GM18517 (cell line): ENCODE data around the gene STRA8.

Experiments
- ATAC-seq: cut with Tn5 transposase; IDR thresholded peaks from one replicate; pipeline ENCODE4 v1.9.1; 2021; ENCODE audit warnings: mild to moderate bottlenecking, moderate library complexity; ENCODE audit not compliant: unreplicated experiment

Gene STRA8

DNA sequence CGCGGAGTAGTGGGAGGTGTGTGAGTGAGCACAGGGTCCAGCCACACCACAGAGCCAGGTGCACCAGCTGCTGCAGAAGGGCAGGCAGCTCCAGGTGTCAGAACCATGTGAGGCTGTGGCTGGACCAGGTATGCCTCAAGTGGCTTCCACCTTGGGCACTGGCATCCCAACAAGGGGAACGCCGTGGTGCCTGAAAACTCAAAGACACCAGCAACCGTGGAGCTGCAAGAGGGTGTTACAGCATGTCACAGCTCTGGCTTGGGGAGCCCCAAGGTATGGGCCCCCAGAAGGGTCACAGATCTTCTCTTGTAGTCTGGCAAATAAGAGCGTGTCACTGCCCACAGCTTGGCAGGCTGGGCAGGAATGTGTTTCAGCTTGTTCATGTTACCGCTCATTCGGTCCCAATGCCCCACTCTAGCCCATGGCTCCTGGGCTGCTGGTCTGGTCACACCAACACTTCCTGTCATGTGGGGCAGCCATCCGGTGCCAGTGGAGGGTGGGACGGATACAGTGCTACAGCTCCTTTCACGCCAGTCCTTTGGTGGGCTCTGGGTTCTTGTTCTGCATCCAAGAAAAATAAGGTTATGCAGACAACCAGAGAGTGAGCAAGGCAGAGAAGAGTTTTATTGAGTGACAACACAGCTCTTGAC, 29.8 kb downstream of the STRA8 start:
- no peak for ATAC-seq

DNA sequence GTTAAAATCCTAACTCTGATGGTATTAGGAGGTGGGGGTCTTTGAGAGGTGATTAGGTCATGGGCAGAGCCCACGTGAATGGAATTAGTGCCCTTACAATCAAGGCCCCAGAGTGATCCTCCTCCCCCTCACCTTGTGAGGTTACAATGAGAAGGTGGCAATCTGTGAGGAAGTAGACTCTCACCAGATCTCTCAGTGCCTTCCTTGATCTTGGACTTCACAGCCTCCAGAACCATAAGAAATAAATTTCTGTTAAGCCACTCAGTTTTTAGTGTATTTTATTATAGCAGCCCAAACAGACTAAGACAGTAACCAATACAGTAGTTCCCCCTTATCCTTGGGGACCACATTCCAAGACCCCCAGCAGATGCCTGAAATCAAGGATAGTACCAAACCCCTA, 32.0 kb downstream of the STRA8 start:
- no peak for ATAC-seq

DNA sequence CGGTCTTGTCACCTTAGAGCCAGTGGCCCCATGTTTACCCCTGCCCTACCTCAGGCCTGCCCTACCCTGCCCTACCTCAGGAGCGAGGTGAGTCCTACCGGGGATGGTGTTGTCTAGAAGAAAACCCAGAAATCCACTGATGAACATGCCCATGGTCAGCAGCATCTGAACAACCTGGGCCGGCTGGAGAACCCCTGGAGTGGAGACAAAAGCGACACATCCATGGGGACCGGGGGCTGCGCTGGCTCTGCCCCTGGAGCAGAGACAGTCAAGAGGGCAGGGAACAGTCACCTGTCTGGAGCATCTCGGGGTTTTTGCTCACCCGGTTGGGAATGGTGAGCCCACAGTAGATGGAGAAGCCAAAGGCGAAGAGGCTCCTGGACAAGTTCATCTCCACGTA, 36.3 kb downstream of the STRA8 start:
- no peak for ATAC-seq

DNA sequence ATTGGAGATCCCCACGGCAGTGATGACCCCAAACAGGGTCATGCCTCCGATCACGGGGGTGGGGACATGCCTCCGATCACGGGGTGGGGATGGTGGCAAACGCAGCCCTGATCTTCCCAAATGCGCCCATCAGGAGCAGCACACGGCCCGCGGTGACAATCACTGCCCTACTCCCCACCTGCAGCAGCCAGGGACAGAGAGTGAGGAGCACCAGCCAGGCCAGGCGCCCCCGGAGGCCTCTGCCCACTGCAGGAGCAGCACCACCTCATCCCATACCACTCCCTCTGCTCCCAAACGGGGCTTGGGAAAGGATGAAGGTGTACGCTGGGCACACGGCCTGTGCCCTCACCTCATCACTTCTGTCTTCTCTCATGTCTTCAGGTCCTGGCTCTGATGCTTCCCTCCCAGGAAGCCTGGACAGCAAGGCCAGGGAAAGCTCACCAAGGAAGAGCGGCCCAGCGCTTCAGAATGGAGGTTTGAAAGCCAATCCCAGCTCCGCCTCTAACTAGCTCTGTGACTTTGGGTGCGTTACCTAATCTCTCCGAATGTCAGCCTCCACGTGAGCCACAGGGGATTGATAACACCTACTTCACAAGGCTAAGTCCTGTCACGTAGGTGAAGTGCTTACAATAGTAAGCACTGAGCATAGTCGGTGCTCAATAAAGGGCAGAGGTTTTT, 37.1 kb downstream of the STRA8 start:
- no peak for ATAC-seq

DNA sequence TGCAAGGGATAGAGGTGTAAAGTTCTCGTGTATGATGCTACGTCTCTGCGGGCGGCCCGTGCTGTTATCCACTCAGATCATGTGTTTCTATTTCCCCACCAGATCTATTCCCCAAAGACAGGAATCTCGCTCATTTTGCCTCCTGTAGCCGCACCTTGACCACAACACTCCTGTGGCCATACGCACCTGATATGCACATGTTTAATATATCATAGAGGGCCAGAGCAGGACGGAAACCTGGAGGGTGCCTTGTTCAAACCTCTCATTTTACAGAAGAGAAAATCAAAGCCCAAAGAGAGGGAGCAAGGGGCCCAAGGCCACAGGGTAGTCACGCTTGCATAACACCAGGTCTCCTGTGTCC, 37.6 kb downstream of the STRA8 start:
- no peak for ATAC-seq

DNA sequence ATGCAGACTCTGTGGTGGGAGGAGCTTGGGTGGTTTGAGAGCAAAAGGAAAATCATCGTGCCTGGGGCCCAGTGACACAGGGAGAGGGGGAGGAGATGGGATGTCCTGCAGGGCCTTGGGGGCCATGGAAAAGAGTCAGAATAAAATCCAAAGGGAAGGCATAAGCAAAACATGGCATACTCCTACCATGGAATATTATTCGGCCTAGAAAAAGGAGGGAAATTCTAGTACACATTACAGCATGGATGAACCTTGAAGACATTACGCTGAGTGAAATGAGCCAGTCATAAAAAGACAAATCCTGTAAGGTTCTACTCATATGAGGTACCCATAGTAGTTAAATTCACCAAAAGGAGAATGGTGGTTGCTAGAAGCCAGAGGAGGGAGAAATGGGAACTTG, 38.7 kb downstream of the STRA8 start:
- ATAC-seq, result no peak

DNA sequence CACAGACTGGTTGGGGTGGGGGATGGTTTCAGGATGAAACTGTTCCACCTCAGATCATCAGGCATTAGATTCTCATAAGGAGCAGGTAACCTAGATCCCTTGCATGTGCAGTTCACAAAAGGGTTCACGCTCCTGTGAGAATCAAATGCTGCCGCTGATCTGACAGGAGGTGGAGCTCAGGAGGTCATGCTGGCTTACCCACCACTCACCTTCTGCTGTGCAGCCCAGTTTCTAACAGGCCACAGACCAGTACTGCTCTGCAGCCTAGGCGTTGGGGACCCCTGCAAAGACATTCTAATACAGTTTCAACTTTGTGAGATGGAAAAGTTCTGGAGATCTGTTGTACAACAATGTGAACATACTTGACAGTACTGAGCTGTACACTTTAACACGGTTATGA, 39.9 kb downstream of the STRA8 start:
- no peak for ATAC-seq

DNA sequence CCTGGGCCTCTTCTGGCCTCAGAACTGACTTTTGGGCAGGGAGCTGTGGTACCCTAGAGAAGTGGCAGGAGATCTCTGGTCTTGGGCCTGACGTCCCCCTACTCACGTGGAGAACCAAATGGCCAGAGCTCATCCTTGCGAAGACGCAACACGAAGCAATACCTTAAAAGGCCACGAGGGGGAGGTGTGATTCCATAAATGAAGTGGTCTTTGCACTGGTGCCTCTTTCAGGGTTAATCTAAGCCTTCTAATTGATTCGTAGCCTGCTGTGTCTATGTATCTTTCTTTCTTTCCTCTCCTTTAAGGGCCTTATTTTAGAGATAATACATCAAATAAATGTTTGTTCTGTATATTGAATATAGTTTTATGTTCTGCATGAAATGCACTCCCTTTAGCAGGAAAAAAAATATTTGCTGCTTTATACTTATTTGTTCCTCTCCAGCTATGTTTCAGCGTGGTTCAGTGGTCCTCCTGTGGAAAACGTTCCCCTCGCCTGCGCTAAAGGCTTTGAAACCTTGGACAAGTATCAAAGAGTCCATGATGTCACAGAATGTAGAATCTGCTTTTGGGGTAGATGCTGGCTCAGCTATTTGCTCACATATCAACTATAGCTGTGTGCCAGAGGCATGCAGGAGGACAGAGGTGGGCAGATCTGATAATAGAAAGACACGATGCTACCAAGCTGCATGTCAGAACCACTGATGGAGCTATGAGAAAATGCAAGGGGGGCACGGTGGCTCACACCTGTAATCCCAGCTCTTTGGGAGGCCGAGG, 41.0 kb downstream of the STRA8 start:
- peak; percentile 80 for ATAC-seq

DNA sequence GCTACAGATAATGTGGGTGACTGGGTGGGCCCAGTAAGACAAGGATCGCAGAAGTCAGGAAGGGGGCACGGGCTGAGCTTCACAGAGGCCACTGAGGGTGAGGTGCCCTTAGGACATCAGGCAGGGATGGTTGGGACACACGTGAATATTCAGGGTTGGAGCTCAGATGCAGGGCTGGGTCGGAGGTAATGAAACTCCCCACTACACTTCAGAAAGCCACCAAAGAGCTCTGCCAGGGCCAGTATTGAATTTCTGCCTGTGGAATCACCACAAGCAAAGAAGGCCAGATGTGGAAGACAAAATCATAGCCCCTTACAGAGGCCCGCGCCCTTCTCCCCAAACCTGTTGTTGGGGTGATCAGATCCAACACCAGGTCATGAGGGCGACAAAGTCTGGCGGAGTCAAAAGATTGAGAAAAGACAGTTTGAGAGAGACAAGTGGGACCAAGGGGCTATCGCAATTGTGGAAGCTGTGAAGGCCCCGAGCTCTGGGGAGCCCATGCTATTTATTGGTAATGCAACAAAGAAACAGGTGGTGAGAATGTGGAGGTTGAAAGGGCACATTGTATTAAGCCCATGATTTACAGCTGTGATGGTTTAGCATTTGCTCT, 42.4 kb downstream of the STRA8 start:
- ATAC-seq, result no peak

DNA sequence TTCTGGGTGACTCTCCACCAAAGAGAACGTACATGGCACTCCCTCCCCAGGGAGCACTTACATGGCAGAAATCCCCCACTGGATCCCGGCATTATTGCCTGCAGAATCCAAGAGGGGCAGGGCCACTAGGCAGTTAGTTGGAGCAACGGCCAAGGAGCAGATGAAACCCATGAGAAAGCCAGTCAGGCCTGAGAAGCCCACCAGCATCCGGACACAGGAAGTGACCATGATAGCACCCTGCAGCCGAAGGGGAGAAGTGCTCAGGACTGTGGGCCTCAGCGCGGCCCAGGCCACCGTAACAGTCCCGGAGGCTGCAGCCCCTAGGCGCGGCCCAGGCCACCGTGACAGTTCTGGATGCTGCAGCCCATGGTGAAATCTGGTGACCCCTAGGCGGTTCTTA, 43.5 kb downstream of the STRA8 start:
- ATAC-seq, result no peak

DNA sequence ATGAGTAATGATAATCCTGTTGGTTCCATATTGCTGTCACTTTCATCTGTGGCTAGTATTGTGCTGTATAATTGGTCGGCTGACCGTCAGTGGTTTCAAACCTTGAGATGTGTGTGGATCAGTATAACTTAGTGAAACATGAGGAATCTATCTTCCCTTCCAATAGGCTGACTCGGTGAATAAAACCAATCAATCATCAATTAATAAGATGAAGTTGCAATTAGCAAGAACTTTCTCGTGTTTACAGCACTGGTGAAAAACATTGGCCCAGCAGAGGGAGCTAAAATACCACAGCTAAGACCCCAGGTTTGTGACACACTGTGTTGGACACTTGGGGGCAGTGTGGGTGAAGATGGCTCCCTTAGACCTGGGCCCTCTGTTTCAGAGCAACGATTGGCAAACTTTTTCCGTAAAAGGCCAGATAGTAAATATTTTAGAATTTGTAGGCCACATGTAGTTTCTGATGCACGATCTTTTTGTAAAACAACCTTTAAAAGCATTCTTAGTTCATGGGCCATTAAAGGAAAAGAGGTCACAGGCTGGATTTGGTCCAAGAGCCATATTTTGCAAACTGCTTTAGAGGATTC, 47.8 kb downstream of the STRA8 start:
- ATAC-seq, result peak; percentile 96

- no peak for ATAC-seq
Observed at GRCh38 chr7:135282561-135283254, 49.1 kb downstream of the STRA8 start.

DNA sequence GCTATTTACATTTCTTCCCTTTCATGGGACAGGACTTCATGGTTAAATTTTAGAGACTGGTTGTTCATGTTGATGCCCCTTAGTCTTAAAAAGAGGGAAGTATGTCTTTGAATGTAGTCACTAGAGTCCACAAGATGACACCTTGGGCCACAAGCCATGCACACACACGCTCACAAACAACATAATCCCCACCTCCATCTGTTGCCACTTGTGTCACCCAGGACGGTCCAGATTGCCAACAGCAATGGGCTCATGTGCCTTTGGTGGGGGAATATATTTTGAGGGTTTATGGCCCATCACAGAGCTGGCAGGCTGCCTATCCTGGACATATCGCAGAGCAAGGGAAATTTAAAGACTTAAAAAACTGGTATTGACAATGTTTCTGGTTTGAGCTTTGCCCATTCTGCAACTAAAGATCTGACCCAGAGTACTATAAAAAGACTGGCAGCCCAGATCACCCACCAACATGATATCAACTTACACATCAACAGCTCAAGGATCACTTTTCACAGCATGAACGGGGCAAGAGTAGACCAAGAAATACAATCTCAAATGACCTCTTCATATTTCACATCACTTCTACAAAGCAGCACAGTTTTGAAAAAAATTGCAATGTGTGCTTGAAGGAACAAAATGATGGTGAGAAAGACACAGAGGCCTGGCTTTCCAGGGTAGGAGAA, 50.5 kb downstream of the STRA8 start:
- no peak for ATAC-seq

DNA sequence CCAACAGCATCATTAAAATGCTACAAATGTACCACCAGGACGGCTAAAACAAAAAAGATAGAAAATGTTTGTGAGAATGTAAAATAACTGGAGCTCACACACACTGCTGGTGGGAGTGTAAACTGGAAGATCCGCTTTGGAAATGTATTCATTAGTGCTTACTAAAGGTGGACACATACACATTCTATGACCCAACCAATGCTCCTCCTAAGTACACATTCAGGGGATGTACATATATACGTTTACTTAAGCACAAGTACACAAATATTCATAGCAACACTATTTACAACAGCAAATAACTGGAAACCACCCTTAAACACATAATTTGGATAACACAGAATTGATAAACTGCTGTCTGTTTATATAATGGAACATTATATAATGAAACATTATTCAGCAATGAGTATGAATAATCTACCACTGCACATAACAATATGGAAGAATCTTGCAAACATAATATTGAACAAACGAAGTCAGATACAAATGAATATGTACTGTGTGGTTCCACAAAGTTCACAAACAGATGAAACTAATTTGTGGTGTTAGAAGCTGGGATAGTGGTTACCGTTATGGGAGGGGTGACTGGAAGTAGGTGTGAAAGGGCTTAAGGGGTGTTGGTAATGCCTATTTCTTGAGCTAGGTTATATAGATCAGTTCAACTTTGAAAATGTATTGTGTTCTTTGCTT, 52.1 kb downstream of the STRA8 start:
- no peak for ATAC-seq

DNA sequence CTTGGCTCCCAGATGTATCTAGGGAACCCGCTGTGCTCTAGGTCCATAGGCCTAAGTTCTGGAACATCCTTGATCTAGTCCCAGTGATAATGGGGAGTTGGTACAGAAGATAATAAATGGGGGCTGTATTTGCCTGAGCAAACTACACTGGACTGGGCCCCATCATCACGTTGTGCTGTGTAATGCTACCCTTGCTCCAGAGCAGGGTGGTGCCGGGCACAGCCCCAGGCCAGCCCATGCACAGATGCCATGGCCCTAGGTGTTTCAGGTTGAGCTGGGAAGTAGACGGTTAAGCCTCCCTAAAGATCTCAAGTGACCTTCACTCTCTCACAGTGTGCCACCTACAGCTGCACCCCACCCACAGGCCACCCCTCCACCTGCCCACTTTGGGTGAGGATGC, 53.2 kb downstream of the STRA8 start:
- no peak for ATAC-seq

DNA sequence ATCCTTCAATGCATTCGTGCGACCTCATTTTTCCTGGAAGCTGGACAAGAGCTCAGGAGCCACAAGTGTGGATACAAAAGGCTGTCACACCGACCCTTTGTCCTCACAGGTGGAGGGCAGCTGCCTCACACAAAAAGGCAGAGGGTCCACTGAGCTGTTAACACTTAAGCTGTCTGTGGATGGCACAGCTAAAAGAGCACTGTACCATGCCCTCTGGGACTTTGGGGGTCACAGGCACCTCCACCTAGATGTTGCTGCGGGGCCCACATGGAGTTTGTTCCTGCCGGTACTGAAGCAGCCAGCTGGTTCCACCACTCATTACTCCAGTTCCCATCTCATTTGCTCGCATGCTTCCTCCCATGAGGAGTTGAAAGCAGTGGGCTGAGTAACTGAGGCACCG, 57.0 kb downstream of the STRA8 start:
- ATAC-seq, result no peak

DNA sequence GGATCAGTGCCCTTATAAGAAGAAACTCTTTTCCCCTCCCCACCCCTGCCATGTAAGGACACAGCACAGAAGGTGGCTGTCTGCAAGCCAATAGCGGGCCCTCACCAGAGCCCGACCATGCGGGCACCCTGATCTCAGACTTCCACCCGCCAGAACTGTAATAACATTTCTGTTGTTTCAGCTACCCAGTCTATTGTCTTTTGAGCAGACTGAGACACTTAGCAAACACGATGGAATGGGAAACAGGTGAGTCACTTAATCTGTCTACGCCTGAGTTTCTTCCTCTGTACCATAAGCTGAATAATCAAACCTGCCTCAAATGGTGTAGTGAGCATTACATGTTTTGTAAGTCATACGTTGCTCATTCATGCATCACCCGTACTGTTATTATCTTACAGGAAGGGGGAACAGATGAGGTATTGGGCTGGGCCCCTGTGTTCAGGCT, 58.2 kb downstream of the STRA8 start:
- no peak for ATAC-seq

DNA sequence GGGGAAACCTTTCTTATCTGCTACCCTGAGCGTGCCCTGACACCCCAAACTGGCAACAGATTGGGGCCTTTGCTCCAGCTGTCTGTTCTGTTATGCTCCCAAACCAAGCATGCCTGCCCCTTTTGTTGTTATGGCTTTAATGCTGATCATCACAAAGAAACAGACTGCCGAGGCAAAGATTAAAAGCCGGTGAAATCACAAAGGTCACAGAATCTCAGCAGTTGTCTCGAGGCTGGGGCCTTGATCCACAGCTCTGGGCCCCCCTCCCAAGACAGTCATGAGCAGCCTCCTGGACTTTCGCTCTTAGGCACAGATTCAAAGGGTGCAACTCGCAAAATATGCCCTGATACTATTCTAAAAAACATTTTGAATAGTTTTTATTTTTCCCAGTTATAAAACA, 65.6 kb downstream of the STRA8 start:
- ATAC-seq, result no peak

DNA sequence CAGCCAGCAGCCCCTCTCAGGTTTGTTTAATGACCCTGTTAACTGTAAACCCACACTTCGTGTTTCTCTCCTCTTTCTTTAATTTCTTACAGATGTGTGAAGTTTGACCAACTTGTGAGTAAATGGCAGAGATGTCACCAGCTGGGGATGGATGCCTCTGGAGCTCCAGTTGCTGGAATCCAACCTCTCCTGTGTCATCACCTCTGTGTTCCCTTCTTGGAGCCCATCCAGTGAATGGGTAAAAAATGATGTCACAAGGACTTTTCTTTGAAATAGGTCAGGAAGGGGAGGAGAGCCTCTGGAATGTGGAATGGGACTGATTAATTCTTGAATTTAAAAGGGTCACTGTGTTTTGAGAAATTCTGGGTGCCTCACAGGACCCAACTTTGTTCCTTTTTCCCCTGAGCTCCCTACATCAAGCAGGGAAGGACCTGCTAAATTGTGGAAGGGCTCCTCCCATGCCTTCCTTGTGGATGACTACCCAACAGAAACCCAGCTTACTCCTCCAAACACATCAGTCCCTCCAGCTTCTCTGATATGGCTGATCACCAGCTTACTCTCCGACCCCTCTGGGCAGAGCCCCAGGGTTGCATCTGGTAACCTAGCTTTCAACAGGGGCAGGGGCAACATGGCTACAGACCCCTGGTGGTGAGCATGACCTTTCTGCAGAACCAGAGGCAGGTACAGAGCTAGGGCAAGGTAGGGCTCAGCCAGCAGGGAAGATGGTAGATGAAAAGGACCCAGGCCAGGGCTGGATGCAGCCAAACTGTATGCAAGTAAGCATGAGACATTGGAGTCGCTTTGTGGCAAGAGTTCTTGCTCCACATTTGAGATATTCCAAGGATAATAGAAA, 67.5 kb downstream of the STRA8 start:
- no peak for ATAC-seq
